ENCODE results near the gene ICOSLG. TPM values are rescaled to one million over a fixed set of nuclear protein-coding genes. Genes with fewer than 3 reads are reported as not detected.
A peak's percentile ranks its signal among the peaks of the same experiment; 100 is the strongest.
"Not testable (repeated sequence)": the region's sequence is repeated elsewhere in the genome, so short reads cannot be mapped to it uniquely, and the experiment has no call there.

ICOSLG gene
- total and polyA plus RNA-seq, 5 experiments from 2014 or later, result 0.19 to 5.8 (median 1.7) TPM

GRCh38 chr21:44175189-44175588, 65.6 kb downstream of the ICOSLG start:
- POLR2A ChIA-PET, H3K27ac Mint-ChIP-seq, H3K36me3 Mint-ChIP-seq, H3K4me1 Mint-ChIP-seq, DNase-seq, H3K27me3 Mint-ChIP-seq, H3K4me3 Mint-ChIP-seq, H3K9me3 Mint-ChIP-seq: not testable (repeated sequence)
- ATAC-seq, result peak in 1 of 2 donors; percentile 33

Other genes starting within 250 kb of the ICOSLG start
- gene TRAPPC10, start 228.6 kb downstream of the ICOSLG start, total RNA-seq, result 100 to 1,000 TPM in 1 of 2 experiments, 10 to 100 TPM in 1; 97.3 to 107 TPM
- gene TRAPPC10, start 228.6 kb downstream of the ICOSLG start, polyA plus RNA-seq, result 10 to 100 TPM; 17.7 to 33.1 (median 22.8) TPM
- gene PWP2, start 133.5 kb downstream of the ICOSLG start, total RNA-seq, result 10 to 100 TPM in 1 of 2 experiments, 1 to 10 TPM in 1; 9.0 to 12.4 TPM
- gene PWP2, start 133.5 kb downstream of the ICOSLG start, polyA plus RNA-seq, result 10 to 100 TPM in 1 of 3 donors, 1 to 10 TPM in 2; 6.2 to 12.6 (median 6.3) TPM
- 10 to 100 TPM; 15.2 to 18.9 TPM for gene GATD3, start 107.3 kb downstream of the ICOSLG start, total RNA-seq
- gene GATD3, start 107.3 kb downstream of the ICOSLG start, polyA plus RNA-seq, result 10 to 100 TPM; 44.3 to 51.8 (median 51.5) TPM
- gene DNMT3L, start 21.0 kb upstream of the ICOSLG start, total RNA-seq, result not detected
- not detected for gene DNMT3L, start 21.0 kb upstream of the ICOSLG start, polyA plus RNA-seq
- not detected for gene AIRE, start 44.9 kb upstream of the ICOSLG start, total RNA-seq
- under 1 TPM; 0.13 to 0.42 (median 0.16) TPM for gene AIRE, start 44.9 kb upstream of the ICOSLG start, polyA plus RNA-seq
- 100 to 1,000 TPM; 115 to 125 TPM for gene PFKL, start 59.1 kb upstream of the ICOSLG start, total RNA-seq
- gene PFKL, start 59.1 kb upstream of the ICOSLG start, polyA plus RNA-seq, result 10 to 100 TPM; 63.2 to 79.5 (median 63.9) TPM
- gene CFAP410, start 98.4 kb upstream of the ICOSLG start, total RNA-seq, result 10 to 100 TPM; 59.0 to 60.2 TPM
- gene CFAP410, start 98.4 kb upstream of the ICOSLG start, polyA plus RNA-seq, result 10 to 100 TPM; 23.2 to 40.6 (median 29.1) TPM
- gene TRPM2, start 112.7 kb upstream of the ICOSLG start, total RNA-seq, result under 1 TPM; 0.31 to 0.58 TPM
- 1 to 10 TPM in 1 of 3 donors, under 1 TPM in 2; 0.20 to 1.2 (median 0.37) TPM for gene TRPM2, start 112.7 kb upstream of the ICOSLG start, polyA plus RNA-seq
- gene LRRC3, start 214.6 kb upstream of the ICOSLG start, total RNA-seq, result under 1 TPM; 0.88 to 0.91 TPM
- under 1 TPM; 0.06 to 0.32 (median 0.08) TPM for gene LRRC3, start 214.6 kb upstream of the ICOSLG start, polyA plus RNA-seq

Measured in naive thymus-derived CD8-positive, alpha-beta T cell (primary cell).